Hematopoietic multipotent progenitor cell treated with erythropoietin and hydrocortisone succinate and interleukin-3 and kit ligand, for 8 days (in vitro differentiated cells): ENCODE results near the gene MYO1D.

Experiments used
- DNase-seq: peaks from one replicate; pipeline ENCODE4 v3.0.0-alpha.2; 2015

The MYO1D gene

GRCh38 chr17:32520104-32520701 lies 356.7 kb downstream of the MYO1D start:
- DNase-seq: no peak

- no peak for DNase-seq
These were observed 357.5 kb downstream of the MYO1D start for GRCh38 chr17:32519228-32520103.

GRCh38 chr17:32518646-32519227 lies 358.2 kb downstream of the MYO1D start:
- no peak for DNase-seq

- no peak for DNase-seq
These were observed 358.9 kb downstream of the MYO1D start for GRCh38 chr17:32517982-32518381.

- DNase-seq: no peak
These were observed 359.8 kb downstream of the MYO1D start for GRCh38 chr17:32516940-32517701.

- DNase-seq: no peak
These were observed 360.5 kb downstream of the MYO1D start for GRCh38 chr17:32516450-32516849.

GRCh38 chr17:32515677-32516383 lies 361.1 kb downstream of the MYO1D start:
- no peak for DNase-seq

- DNase-seq: no peak
These were observed 362.3 kb downstream of the MYO1D start for GRCh38 chr17:32514606-32515005.

GRCh38 chr17:32513579-32513978 lies 363.3 kb downstream of the MYO1D start:
- no peak for DNase-seq

GRCh38 chr17:32512328-32512727 lies 364.6 kb downstream of the MYO1D start:
- DNase-seq: no peak

GRCh38 chr17:32510466-32510865 lies 366.5 kb downstream of the MYO1D start:
- no peak for DNase-seq

GRCh38 chr17:32508926-32509325 lies 368.0 kb downstream of the MYO1D start:
- no peak for DNase-seq

- no peak for DNase-seq
These were observed 372.5 kb downstream of the MYO1D start for GRCh38 chr17:32504166-32504990.

GRCh38 chr17:32503251-32504165 lies 373.4 kb downstream of the MYO1D start:
- no peak for DNase-seq

- no peak for DNase-seq
These were observed 374.2 kb downstream of the MYO1D start for GRCh38 chr17:32502710-32503109.

- no peak for DNase-seq
These were observed 374.9 kb downstream of the MYO1D start for GRCh38 chr17:32502013-32502412.

- no peak for DNase-seq
These were observed 378.5 kb downstream of the MYO1D start for GRCh38 chr17:32498391-32498790.

- no peak for DNase-seq
These were observed 379.3 kb downstream of the MYO1D start for GRCh38 chr17:32497431-32498205.

- DNase-seq: no peak
These were observed 380.4 kb downstream of the MYO1D start for GRCh38 chr17:32496395-32497073.
